ENCODE measurements around the gene ATRX.
"Not testable (repeated sequence)": the region's sequence is repeated elsewhere in the genome, so short reads cannot be mapped to it uniquely, and the experiment has no call there.

The ATRX gene

DNA sequence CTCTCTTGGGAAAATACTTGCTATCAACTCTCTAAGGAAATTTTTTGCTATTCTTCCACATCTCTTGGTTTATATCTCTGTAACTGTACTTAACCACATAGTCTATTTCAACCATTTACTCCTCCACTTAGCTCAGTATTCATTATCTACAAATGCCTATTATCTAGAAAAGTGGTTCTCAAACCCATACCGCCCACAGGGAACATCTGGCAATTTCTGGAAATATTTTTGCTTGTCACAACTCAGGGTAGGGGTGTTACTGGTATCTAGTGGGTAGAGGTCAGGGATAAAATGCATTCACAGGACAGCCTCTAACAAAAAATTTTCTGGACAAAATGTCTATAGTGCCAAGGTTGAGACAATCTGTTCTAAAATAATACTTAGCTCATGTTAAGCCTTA, 14.4 kb downstream of the ATRX start:
- Histone ChIP-seq H3K27ac (ENCODE audit: low read length) (no peak overlapping the region), H3K27me3 (ENCODE audit: control insufficient read depth, insufficient read depth, low read length) (no peaks in the 10 kb centered on the region), H3K9me3 (ENCODE audit: control insufficient read depth, low read depth, low read length) (peaks cover 14% of the 10 kb centered on the region), H3K4me1 (ENCODE audit: control insufficient read depth, low read depth, low read length) (no peaks in the 10 kb centered on the region), H3K4me3 (ENCODE audit: low read length) (no peak overlapping the region), H3K9ac (ENCODE audit: low read length) (no peak overlapping the region), H3K36me3 (ENCODE audit: control insufficient read depth, low read depth, low read length) (no peaks in the 10 kb centered on the region)

DNA sequence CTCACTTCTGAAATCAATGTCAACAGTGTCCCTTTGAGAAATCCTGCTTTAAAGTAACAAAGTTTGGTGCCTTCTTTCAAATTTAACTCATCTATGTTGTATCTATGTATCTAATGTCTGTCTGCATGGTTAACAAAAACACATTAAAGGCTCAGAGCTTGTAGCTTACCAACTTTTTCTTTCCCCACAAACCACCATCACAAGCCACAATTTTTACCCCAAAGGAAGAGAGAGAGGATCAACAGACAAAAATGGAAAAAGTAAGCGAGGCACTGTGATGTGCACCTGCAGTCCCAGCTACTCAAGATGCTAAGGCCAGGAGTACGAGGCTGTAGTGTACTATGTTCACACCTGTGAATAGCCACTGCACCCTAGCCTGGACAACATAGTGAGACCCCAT, 17.2 kb downstream of the ATRX start:
- H3K27me3 ChIP-seq (ENCODE audit: control insufficient read depth, insufficient read depth, low read length): no peaks in the 10 kb centered on the region
- H3K36me3 ChIP-seq (ENCODE audit: control insufficient read depth, low read depth, low read length): no peaks in the 10 kb centered on the region
- H3K9ac ChIP-seq (ENCODE audit: low read length): no peak overlapping the region
- no peak overlapping the region for H3K4me3 ChIP-seq (ENCODE audit: low read length)
- no peaks in the 10 kb centered on the region for H3K4me1 ChIP-seq (ENCODE audit: control insufficient read depth, low read depth, low read length)
- H3K27ac ChIP-seq (ENCODE audit: low read length): no peak overlapping the region
- H3K9me3 ChIP-seq (ENCODE audit: control insufficient read depth, low read depth, low read length): peaks cover 18% of the 10 kb centered on the region

DNA sequence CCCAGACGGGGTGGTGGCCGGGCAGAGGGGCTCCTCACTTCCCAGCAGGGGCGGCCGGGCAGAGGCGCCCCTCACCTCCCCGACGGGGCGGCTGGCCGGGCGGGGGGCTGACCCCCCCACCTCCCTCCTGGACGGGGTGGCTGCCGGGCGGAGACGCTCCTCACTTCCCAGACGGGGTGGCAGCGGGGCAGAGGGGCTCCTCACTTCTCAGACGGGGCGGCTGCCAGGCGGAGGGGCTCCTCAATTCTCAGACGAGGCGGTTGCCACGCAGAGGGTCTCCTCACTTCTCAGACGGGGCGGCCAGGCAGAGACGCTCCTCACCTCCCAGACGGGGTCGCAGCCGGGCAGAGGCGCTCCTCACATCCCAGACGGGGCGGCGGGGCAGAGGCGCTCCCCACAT, 19.8 kb downstream of the ATRX start:
- H3K9ac ChIP-seq (ENCODE audit: low read length); H3K4me3 ChIP-seq (ENCODE audit: low read length); H3K36me3 ChIP-seq (ENCODE audit: control insufficient read depth, low read depth, low read length); H3K27ac ChIP-seq (ENCODE audit: low read length); H3K4me1 ChIP-seq (ENCODE audit: control insufficient read depth, low read depth, low read length); H3K27me3 ChIP-seq (ENCODE audit: control insufficient read depth, insufficient read depth, low read length): not testable (repeated sequence)
- peaks cover 16% of the 10 kb centered on the region for H3K9me3 ChIP-seq (ENCODE audit: control insufficient read depth, low read depth, low read length)

DNA sequence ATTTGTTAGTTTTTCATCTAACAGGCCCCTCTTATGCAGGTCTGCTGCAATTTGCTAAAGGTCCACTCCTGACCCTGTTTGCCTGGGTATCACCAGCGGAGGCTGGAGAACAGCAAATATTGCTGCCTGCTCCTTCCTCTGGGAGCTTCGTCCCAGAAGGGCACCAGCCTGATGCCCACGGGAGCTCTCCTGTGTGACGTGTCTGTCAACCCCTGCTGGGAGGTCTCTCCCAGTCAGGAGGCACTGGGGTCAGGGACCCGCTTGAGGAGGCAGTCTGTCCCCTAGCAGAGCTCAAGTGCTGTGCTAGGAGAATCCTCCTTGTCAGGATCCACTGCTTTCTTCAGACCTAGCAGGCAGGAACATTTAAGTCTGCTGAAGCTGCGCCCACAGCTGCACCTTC, 30.5 kb downstream of the ATRX start:
- Histone ChIP-seq H3K27me3 (ENCODE audit: control insufficient read depth, insufficient read depth, low read length) (no peaks in the 10 kb centered on the region), H3K27ac (ENCODE audit: low read length) (no peak overlapping the region), H3K9ac (ENCODE audit: low read length) (no peak overlapping the region)

DNA sequence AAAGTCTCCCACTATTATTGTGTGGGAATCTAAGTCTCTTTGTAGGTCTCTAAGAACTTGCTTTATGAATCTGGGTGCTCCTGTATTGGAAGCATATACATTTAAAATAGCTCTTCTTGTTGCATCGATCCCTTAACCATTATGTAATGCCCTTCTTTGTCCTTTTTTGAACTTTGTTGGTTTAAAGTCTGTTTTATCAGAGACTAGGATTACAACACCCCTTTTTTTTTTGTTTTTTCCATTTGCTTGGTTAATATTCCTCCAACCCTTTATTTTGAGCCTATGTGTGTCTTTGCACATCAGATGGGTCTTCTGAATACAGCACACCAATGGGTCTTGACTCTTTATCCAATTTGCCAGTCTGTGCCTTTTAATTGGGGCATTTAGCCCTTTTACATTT, 32.1 kb downstream of the ATRX start:
- H3K4me1 ChIP-seq (ENCODE audit: control insufficient read depth, low read depth, low read length); H3K4me3 ChIP-seq (ENCODE audit: low read length); H3K27me3 ChIP-seq (ENCODE audit: control insufficient read depth, insufficient read depth, low read length); H3K9ac ChIP-seq (ENCODE audit: low read length); H3K27ac ChIP-seq (ENCODE audit: low read length); H3K36me3 ChIP-seq (ENCODE audit: control insufficient read depth, low read depth, low read length): not testable (repeated sequence)
- peaks cover 15% of the 10 kb centered on the region for H3K9me3 ChIP-seq (ENCODE audit: control insufficient read depth, low read depth, low read length)

More for the DNA sequence above, 30.5 kb downstream of the ATRX start:
- H3K36me3 ChIP-seq (ENCODE audit: control insufficient read depth, low read depth, low read length): no peaks in the 10 kb centered on the region
- no peak overlapping the region for H3K4me3 ChIP-seq (ENCODE audit: low read length)
- H3K9me3 ChIP-seq (ENCODE audit: control insufficient read depth, low read depth, low read length): peaks cover 19% of the 10 kb centered on the region
- H3K4me1 ChIP-seq (ENCODE audit: control insufficient read depth, low read depth, low read length): no peaks in the 10 kb centered on the region

DNA sequence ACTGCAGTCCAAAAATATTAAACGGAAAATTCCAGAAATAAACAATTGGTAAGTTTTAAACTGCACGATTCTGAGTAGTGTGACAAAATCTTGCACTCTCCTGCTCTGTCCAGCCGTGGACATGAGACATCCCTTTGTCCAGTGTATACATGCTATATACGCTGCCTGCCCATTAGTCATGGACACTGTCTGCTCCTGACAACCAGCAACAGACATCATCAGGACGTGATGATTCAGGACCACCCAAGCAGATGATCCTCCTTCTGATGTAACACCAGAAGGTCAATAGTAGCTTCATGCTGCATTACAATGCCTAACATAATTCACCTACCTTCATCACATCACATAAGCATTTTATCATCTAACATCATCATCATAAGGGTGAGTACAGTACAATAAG, 36.3 kb downstream of the ATRX start:
- Histone ChIP-seq H3K27ac (ENCODE audit: low read length) (no peak overlapping the region), H3K9me3 (ENCODE audit: control insufficient read depth, low read depth, low read length) (peaks cover 4% of the 10 kb centered on the region), H3K4me3 (ENCODE audit: low read length) (no peak overlapping the region), H3K4me1 (ENCODE audit: control insufficient read depth, low read depth, low read length) (no peaks in the 10 kb centered on the region), H3K36me3 (ENCODE audit: control insufficient read depth, low read depth, low read length) (no peaks in the 10 kb centered on the region), H3K27me3 (ENCODE audit: control insufficient read depth, insufficient read depth, low read length) (no peaks in the 10 kb centered on the region), H3K9ac (ENCODE audit: low read length) (no peak overlapping the region)

DNA sequence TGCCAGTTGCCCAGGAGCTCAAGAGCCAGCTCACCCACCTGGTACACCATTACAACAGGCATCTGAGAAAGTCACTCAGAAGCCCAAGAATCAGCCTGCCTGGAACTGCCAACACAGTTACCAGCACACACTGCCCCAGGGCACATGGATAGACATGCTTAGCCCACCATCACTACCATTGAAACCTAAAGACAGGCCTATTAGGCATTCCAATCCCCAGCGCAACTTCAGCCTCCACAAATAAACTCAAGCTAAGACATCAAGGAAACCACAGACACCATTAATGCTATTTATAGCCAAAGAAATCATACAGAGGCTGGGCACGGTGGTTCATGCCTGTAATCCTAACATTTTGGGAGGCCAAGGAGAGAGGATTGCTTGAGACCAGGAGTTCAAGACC, 42.3 kb downstream of the ATRX start:
- H3K9ac ChIP-seq (ENCODE audit: low read length): no peak overlapping the region
- H3K4me1 ChIP-seq (ENCODE audit: control insufficient read depth, low read depth, low read length): no peaks in the 10 kb centered on the region
- no peaks in the 10 kb centered on the region for H3K27me3 ChIP-seq (ENCODE audit: control insufficient read depth, insufficient read depth, low read length)
- no peak overlapping the region for H3K27ac ChIP-seq (ENCODE audit: low read length)
- no peak overlapping the region for H3K4me3 ChIP-seq (ENCODE audit: low read length)
- H3K9me3 ChIP-seq (ENCODE audit: control insufficient read depth, low read depth, low read length): peaks cover 9% of the 10 kb centered on the region
- no peaks in the 10 kb centered on the region for H3K36me3 ChIP-seq (ENCODE audit: control insufficient read depth, low read depth, low read length)

DNA sequence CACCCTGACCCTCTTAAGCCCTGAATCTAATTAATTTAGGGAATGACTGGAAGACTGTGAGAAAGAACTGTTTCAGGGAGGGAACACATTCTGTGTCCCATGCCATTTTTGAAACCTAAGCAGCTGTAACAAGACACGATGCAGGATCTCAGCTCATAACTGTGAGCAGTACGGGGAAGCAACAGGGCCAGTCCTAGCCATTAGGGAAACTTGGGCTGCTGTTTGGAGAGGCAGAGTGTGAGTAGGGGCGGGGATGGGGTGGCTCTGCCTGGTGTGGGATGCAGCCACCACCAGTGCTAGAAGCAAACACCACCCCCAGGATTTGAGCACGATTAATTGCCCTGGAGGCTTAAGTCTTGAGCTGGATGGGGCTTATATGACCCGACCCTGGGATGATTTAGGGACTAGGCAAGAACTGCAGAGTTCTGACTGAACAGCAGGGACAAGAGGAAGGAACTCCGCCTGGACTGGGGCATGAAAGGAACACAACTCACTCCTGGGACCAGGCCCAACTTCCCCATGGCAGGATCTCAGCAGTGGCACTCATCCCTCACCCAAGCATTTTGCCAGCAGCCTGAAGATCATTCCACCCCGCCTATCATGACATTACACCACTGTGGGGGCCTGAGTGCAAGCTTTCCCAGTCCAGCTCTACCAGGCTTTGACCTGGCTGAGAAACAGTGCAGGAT, 43.1 kb downstream of the ATRX start:
- no peaks in the 10 kb centered on the region for H3K4me1 ChIP-seq (ENCODE audit: control insufficient read depth, low read depth, low read length)
- no peaks in the 10 kb centered on the region for H3K27me3 ChIP-seq (ENCODE audit: control insufficient read depth, insufficient read depth, low read length)
- no peaks in the 10 kb centered on the region for H3K36me3 ChIP-seq (ENCODE audit: control insufficient read depth, low read depth, low read length)
- no peak overlapping the region for H3K27ac ChIP-seq (ENCODE audit: low read length)
- no peak overlapping the region for H3K9ac ChIP-seq (ENCODE audit: low read length)
- H3K9me3 ChIP-seq (ENCODE audit: control insufficient read depth, low read depth, low read length): peaks cover 9% of the 10 kb centered on the region
- no peak overlapping the region for H3K4me3 ChIP-seq (ENCODE audit: low read length)

DNA sequence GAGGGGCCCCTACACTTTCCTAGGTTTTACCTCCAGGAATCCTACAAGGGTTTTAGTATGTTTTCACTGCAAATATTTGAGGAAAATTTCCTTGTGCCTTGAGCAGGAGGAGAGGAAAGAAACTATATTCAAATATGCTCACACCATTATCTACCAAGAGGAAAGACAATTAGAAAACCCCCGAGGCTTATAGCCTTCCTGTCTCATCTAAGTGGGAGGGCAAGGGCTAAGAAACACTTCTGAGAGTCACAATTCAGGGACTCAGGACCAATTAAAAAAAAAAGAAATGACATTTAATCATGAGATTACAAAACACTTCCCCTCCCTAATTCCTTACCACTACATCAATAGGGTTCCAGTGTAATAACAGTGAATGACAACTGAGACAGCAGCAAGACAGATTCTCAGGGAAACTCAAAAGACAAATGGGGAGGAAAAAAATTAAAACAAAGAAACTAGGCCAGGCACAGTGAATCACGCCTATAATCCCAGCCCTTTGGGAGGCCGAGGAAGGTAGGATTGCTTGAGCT, 45.6 kb downstream of the ATRX start:
- no peaks in the 10 kb centered on the region for H3K36me3 ChIP-seq (ENCODE audit: control insufficient read depth, low read depth, low read length)
- H3K9ac ChIP-seq (ENCODE audit: low read length): no peak overlapping the region
- H3K9me3 ChIP-seq (ENCODE audit: control insufficient read depth, low read depth, low read length): peaks cover 9% of the 10 kb centered on the region
- no peaks in the 10 kb centered on the region for H3K4me1 ChIP-seq (ENCODE audit: control insufficient read depth, low read depth, low read length)
- no peak overlapping the region for H3K4me3 ChIP-seq (ENCODE audit: low read length)
- no peaks in the 10 kb centered on the region for H3K27me3 ChIP-seq (ENCODE audit: control insufficient read depth, insufficient read depth, low read length)
- H3K27ac ChIP-seq (ENCODE audit: low read length): no peak overlapping the region

DNA sequence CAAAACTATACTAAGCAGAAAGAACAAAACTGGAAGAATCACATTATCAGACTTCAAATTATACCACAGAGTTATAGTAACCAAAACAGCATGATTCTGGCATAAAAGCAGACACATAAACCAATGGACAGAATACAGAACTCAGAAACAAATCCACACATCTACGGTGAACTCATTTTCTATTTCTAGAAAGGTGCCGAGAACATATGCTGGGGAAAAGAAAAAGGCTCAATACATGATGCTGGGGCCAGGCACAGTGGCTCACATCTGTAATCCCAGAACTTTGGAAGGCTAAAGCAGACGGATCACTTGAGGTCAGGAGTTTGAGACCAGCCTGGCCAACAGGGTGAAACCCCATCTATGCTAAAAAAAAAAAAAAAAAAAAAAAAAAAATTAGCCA, 52.7 kb downstream of the ATRX start:
- Histone ChIP-seq H3K27me3 (ENCODE audit: control insufficient read depth, insufficient read depth, low read length) (no peaks in the 10 kb centered on the region), H3K9ac (ENCODE audit: low read length) (no peak overlapping the region), H3K4me3 (ENCODE audit: low read length) (no peak overlapping the region), H3K36me3 (ENCODE audit: control insufficient read depth, low read depth, low read length) (no peaks in the 10 kb centered on the region), H3K27ac (ENCODE audit: low read length) (no peak overlapping the region), H3K9me3 (ENCODE audit: control insufficient read depth, low read depth, low read length) (no peaks in the 10 kb centered on the region), H3K4me1 (ENCODE audit: control insufficient read depth, low read depth, low read length) (no peaks in the 10 kb centered on the region)

DNA sequence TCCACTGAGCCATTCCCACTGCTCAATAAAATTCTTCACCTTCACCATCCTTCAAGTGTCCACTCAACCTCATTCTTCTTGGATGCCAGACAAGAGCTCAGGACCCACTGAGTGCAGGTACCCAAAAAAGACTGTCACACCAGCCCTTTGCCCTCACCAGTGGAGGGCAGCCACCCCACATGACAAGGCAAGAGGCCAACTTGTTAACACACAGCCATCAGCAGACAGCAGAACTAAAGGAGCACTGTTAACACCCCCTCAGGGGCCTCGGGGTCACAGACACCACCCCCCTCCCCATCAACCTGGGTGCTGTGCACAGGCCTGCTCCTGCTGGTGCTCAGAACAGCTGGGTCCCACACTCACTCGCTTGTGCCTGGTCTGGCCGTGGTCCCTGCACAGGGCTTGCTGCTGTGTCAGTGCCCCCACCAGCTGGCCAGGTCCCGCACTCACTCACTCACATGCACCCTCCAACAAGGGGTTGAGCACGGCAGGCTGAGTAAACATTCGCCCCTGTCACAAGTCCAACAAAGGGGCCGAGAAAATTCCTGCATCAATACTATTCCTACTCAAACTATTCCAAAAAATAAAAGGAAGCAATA, 54.1 kb downstream of the ATRX start:
- H3K36me3 ChIP-seq (ENCODE audit: control insufficient read depth, low read depth, low read length): no peaks in the 10 kb centered on the region
- H3K9me3 ChIP-seq (ENCODE audit: control insufficient read depth, low read depth, low read length): peaks cover 2% of the 10 kb centered on the region
- no peaks in the 10 kb centered on the region for H3K4me1 ChIP-seq (ENCODE audit: control insufficient read depth, low read depth, low read length)
- no peak overlapping the region for H3K27ac ChIP-seq (ENCODE audit: low read length)
- H3K27me3 ChIP-seq (ENCODE audit: control insufficient read depth, insufficient read depth, low read length): no peaks in the 10 kb centered on the region
- H3K4me3 ChIP-seq (ENCODE audit: low read length): no peak overlapping the region
- H3K9ac ChIP-seq (ENCODE audit: low read length): no peak overlapping the region

DNA sequence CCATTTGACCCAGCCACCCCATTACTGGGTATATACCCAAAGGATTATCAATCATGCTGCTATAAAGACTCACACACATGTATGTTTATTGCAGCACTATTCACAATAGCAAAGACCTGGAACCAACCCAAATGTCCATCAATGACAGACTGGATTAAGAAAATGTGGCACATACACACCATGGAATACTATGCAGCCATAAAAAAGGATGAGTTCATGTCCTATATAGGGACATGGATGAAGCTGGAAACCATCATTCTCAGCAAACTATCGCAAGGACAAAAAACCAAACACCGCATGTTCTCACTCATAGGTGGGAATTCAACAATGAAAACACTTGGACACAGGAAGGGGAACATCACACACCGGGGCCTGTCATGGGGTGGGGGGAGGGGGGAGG, 59.9 kb downstream of the ATRX start:
- not testable (repeated sequence) for H3K36me3 ChIP-seq (ENCODE audit: control insufficient read depth, low read depth, low read length); H3K27me3 ChIP-seq (ENCODE audit: control insufficient read depth, insufficient read depth, low read length); H3K27ac ChIP-seq (ENCODE audit: low read length); H3K9ac ChIP-seq (ENCODE audit: low read length); H3K4me3 ChIP-seq (ENCODE audit: low read length); H3K4me1 ChIP-seq (ENCODE audit: control insufficient read depth, low read depth, low read length)
- H3K9me3 ChIP-seq (ENCODE audit: control insufficient read depth, low read depth, low read length): peaks cover 13% of the 10 kb centered on the region
